ENCODE results near the gene PRRG2. TPM values are rescaled to one million over a fixed set of nuclear protein-coding genes. Genes with fewer than 3 reads are reported as not detected.

Gene PRRG2
- total RNA-seq, 1 donor = 1.4 TPM

GRCh38 chr19:49553451-49554271 is 27.5 kb upstream of the PRRG2 start:
- no peak overlapping the region for H3K4me3 ChIP-seq (ENCODE audit: low read length)
- H3K4me1 ChIP-seq (ENCODE audit: insufficient read depth, low read length) = peaks cover 75% of the 10 kb centered on the region
- H3K27me3 ChIP-seq (ENCODE audit: insufficient read depth, low read length) = no peaks in the 10 kb centered on the region
- no peaks in the 10 kb centered on the region for H3K9me3 ChIP-seq (ENCODE audit: low read depth, low read length)

DNA sequence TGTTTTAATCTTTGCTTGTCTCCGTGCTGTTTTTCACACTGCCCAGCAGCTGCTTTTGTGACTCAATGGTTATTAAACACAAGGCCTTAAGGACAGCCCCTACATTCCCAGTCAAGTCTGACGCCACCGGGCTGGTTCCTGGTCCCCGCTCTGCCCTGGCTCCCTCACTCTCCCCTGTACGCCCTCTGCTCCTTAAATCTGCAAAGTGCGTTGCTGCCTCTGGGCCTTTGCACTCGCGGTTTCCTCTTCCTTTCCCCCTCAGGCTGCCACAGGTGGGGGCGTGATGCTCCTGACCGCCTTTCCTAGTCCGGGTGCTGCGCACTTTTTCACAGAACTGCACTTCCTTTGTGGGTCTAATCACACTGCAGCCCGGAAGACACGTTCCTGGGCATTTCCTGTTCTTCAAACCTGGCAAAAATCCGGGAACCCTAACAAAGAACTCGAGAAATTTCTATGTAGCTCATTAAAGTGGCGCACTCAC is 26.4 kb upstream of the PRRG2 start:
- no peak overlapping the region for H3K4me3 ChIP-seq (ENCODE audit: low read length)
- H3K4me1 ChIP-seq (ENCODE audit: insufficient read depth, low read length) = peaks cover 69% of the 10 kb centered on the region
- no peaks in the 10 kb centered on the region for H3K27me3 ChIP-seq (ENCODE audit: insufficient read depth, low read length)

DNA sequence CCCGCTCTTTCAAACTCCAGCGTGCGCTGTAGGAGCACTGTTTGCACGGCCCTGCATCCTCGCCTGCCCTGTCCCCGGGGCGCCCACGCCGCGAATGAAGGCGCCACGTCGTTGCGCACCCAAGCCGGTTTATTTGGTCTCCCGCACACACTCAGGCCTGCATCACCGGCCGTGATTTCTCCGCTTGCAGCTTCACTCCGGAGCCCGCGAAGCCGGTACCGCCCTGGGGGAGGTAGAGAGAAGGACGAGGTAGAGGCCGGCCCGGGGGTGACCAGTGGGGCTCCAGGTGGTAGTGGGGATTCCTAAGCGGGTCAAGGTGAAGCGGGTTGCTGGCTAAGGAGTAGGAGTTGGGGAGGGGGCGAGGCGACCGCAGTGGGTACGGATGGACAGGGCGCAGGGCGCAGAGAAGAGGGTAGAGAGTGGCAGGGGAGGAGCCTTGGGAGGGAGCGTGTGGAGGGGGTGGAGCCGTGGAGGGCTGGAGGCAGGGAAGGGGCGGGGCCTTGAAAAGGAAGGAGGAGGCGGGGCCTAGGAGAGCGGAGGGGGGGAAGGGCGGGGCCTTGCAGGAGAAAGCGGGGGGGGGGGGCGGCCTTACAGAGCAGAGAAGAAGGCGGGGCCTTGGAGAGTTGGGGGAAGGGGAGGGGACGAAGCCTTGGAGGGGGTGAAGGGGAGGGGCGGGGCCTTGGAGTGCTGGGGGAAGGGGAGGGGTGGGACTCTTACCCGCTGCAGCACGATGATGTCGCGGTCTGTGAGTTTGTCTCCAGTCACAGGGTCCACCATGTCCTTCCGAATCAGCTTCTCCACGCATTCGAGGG is 25.3 kb upstream of the PRRG2 start:
- no peaks in the 10 kb centered on the region for H3K27me3 ChIP-seq (ENCODE audit: insufficient read depth, low read length)
- H3K4me3 ChIP-seq (ENCODE audit: low read length) = no peak overlapping the region
- no peaks in the 10 kb centered on the region for H3K9me3 ChIP-seq (ENCODE audit: low read depth, low read length)
- H3K4me1 ChIP-seq (ENCODE audit: insufficient read depth, low read length) = peaks cover 71% of the 10 kb centered on the region

More for the DNA sequence above, 26.4 kb upstream of the PRRG2 start:
- H3K9me3 ChIP-seq (ENCODE audit: low read depth, low read length) = no peaks in the 10 kb centered on the region

DNA sequence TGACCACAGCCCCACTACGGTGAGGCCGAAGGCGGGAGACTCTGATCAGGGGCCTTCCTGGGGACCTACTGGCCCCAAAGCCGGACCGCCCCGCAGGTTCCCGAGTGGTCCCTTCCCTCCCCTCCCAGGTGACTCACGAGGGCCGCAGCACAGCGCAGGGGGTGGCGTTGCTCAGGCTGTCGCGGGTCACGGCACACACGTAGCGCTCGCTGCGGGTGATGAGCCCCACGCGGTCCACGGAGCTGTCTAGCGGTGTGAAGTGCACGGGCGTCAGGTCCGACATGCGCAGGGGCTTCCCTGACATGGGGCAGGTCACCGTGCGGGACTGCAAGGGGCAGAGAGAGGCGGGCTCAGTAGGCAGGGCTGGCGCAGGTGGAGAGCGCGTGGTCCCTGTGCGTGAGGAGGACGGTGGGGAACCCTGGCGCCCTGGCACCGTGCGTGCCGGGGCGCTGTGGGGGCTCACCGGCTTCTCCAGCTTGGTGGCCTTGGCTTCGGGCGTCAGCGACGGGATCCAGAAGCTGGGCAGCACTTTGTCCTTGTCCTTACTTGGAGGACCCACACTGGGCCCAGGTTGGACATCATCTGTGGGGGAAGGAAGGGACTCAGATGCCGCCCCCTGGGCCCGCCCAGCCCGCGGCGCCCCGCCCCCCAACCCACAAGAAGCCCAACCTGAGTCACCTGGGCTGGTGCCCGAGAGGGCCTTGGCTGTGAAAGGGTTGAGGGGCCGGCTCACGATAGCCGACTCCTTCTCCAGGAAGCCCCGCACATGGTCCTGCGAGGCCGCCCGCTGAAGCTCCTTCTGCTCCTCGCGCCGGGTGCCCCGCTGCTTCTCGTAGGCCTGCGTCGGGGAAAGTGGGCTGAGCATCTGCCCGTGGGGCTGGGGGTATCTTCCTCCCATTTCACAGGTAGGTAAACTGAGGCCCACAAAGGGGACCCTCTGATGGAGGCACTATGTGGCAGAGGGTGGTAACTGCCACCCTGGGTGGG is 24.4 kb upstream of the PRRG2 start:
- H3K9me3 ChIP-seq (ENCODE audit: low read depth, low read length) = no peaks in the 10 kb centered on the region
- H3K27me3 ChIP-seq (ENCODE audit: insufficient read depth, low read length) = no peaks in the 10 kb centered on the region
- peak overlapping the region; percentile 26 for H3K4me3 ChIP-seq (ENCODE audit: low read length)
- peaks cover 75% of the 10 kb centered on the region for H3K4me1 ChIP-seq (ENCODE audit: insufficient read depth, low read length)

- H3K4me1 ChIP-seq (ENCODE audit: insufficient read depth, low read length) = peaks cover 76% of the 10 kb centered on the region
- peak overlapping the region; percentile 45 for H3K4me3 ChIP-seq (ENCODE audit: low read length)
- H3K27me3 ChIP-seq (ENCODE audit: insufficient read depth, low read length) = no peaks in the 10 kb centered on the region
- no peaks in the 10 kb centered on the region for H3K9me3 ChIP-seq (ENCODE audit: low read depth, low read length)
Measured at GRCh38 chr19:49557641-49558325, 23.3 kb upstream of the PRRG2 start.

GRCh38 chr19:49558591-49558990 is 22.5 kb upstream of the PRRG2 start:
- Histone ChIP-seq H3K9me3 (ENCODE audit: low read depth, low read length) (no peaks in the 10 kb centered on the region), H3K4me3 (ENCODE audit: low read length) (peak overlapping the region; percentile 45), H3K4me1 (ENCODE audit: insufficient read depth, low read length) (peaks cover 77% of the 10 kb centered on the region), H3K27me3 (ENCODE audit: insufficient read depth, low read length) (no peaks in the 10 kb centered on the region)

DNA sequence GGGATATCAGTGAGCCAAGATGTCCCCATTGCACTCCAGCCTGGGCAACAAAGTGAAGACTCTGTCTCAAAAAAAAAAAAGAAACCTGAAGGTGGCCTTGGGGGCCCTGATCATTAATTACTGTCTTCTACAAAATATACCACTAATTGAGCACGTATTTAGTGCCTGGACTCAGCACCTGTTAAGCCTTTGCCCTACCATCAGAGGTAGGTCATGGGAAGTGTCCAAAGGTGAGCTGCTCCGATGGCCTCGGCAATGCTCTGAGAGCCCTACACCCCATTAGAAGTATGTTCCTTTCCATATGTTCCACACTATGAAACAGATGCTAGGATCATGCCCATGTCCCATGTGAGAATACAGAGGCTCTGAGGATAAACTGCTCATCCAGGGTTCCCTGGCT is 21.7 kb upstream of the PRRG2 start:
- no peaks in the 10 kb centered on the region for H3K9me3 ChIP-seq (ENCODE audit: low read depth, low read length)
- peak overlapping the region; percentile 45 for H3K4me3 ChIP-seq (ENCODE audit: low read length)
- H3K4me1 ChIP-seq (ENCODE audit: insufficient read depth, low read length) = peaks cover 75% of the 10 kb centered on the region
- H3K27me3 ChIP-seq (ENCODE audit: insufficient read depth, low read length) = no peaks in the 10 kb centered on the region

DNA sequence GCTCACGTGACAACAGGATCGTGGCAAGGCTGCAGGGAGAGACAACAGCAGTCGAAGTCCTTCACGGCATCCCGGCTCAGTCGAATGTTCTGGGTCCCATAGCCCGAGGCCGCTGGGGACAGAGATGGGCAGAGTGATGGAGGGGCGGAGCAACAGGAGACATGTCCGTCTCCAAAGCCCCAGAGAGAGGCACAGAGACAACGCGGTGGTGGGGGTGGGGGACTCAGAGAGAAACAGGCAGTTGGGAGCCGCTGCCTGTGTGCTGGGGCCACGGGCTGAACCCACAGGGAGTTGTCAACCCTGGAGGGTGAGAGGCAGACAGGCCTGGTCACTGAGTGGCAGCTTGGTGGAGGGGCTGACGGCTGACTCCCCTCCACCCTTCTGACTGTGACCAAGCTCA is 21.2 kb upstream of the PRRG2 start:
- H3K27me3 ChIP-seq (ENCODE audit: insufficient read depth, low read length) = no peaks in the 10 kb centered on the region
- H3K4me1 ChIP-seq (ENCODE audit: insufficient read depth, low read length) = peaks cover 75% of the 10 kb centered on the region
- no peaks in the 10 kb centered on the region for H3K9me3 ChIP-seq (ENCODE audit: low read depth, low read length)
- H3K4me3 ChIP-seq (ENCODE audit: low read length) = peak overlapping the region; percentile 45

DNA sequence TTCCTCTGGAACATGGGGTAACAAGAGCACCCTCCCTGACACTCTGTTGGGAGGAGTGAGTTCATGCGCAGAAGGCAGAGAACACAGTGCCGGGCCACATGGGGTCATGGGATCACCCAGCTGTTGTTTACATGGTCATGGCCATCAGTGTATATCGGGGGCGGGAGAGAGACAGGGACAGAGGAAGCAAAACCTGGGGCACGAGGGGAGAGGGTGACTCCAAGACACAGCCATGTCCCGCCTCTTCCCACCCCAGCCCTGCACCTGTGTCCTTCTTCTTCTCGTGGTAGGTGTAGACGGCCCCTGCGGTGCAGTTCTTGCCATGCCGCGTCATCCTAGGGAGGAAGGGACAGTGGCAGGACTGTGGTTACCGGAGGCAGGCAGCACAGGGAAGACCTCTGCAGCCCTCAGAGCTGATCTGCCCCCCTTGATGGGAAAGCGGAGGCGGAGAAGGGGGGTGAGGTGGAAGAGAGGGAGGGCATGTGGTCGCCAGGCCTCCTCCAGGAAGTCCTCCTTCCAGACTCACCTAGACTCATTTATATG is 20.7 kb upstream of the PRRG2 start:
- Histone ChIP-seq H3K27me3 (ENCODE audit: insufficient read depth, low read length) (no peaks in the 10 kb centered on the region), H3K4me1 (ENCODE audit: insufficient read depth, low read length) (peaks cover 75% of the 10 kb centered on the region), H3K9me3 (ENCODE audit: low read depth, low read length) (no peaks in the 10 kb centered on the region), H3K4me3 (ENCODE audit: low read length) (peak overlapping the region; percentile 45)

DNA sequence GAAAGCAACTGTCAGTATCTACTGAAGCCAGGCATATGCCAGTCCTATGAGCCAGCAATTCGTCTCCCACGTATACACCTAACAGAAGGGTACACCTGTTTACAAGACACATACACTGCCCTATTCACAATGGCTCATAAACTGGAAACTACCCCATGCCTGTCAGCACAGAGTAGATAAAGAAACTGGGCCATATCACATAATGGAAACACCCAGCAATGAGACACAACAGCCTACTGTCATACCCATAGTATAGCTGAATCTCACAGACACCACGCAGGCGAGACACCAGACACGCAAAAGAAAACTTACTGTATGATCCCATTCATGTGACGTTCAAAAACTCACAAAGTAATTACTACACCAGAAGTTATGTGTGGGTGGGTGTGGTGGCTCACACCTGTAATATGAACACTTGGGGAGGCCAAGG is 16.5 kb upstream of the PRRG2 start:
- Histone ChIP-seq H3K9me3 (ENCODE audit: low read depth, low read length) (no peaks in the 10 kb centered on the region), H3K27me3 (ENCODE audit: insufficient read depth, low read length) (no peaks in the 10 kb centered on the region), H3K4me1 (ENCODE audit: insufficient read depth, low read length) (peaks cover 93% of the 10 kb centered on the region), H3K4me3 (ENCODE audit: low read length) (no peak overlapping the region)

- H3K27me3 ChIP-seq (ENCODE audit: insufficient read depth, low read length) = no peaks in the 10 kb centered on the region
- H3K4me3 ChIP-seq (ENCODE audit: low read length) = no peak overlapping the region
- H3K4me1 ChIP-seq (ENCODE audit: insufficient read depth, low read length) = peaks cover 93% of the 10 kb centered on the region
- no peaks in the 10 kb centered on the region for H3K9me3 ChIP-seq (ENCODE audit: low read depth, low read length)
Measured at GRCh38 chr19:49565261-49565660, 15.9 kb upstream of the PRRG2 start.

DNA sequence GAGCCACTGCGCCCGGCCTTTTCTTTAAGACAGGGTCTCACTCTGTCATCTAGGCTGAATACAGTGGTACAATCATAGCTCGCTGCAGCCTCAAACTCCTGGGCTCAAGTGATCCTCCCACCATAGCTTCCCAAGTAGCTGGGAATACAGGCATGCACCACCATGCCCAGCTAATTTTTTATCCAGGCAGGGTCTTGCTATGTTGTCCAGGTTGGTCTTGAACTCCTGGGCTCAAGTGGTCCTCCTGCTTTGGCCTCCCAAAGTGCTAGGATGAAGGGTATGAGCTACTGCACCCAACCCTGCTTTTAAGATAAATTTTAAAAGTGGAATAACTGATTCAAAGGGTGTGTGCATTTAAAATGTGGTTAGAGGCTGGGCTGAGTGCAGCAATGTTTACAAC is 14.8 kb upstream of the PRRG2 start:
- no peaks in the 10 kb centered on the region for H3K27me3 ChIP-seq (ENCODE audit: insufficient read depth, low read length)
- peaks cover 93% of the 10 kb centered on the region for H3K4me1 ChIP-seq (ENCODE audit: insufficient read depth, low read length)
- H3K4me3 ChIP-seq (ENCODE audit: low read length) = no peak overlapping the region
- no peaks in the 10 kb centered on the region for H3K9me3 ChIP-seq (ENCODE audit: low read depth, low read length)

DNA sequence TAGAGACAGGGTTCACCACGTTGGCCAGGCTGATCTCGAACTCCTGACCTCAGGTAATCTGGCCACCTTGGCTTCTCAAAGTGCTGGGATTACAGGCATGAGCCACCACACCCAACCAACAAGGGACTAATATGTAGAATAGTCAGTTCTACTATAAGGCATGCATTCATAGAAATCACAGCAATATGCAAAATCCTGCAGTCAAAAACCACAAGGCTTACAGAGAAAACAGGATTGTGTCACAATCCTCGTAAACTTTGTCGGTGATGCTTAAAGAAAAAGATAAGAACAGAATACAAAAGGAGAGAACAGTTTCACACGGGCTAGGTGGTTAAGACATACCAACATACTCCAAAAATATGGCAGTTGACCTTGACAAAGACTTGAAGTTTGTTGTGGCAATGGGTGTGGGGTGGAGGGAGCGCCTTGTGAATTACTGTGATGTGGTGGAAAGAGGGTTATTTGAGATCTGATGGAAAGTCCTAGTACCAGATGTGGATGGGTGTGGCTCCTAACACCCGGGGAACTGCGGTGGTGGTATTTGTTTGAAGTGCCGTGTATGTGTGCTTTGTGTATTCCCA is 13.2 kb upstream of the PRRG2 start:
- peaks cover 79% of the 10 kb centered on the region for H3K4me1 ChIP-seq (ENCODE audit: insufficient read depth, low read length)
- H3K4me3 ChIP-seq (ENCODE audit: low read length) = no peak overlapping the region
- no peaks in the 10 kb centered on the region for H3K9me3 ChIP-seq (ENCODE audit: low read depth, low read length)
- no peaks in the 10 kb centered on the region for H3K27me3 ChIP-seq (ENCODE audit: insufficient read depth, low read length)

Data from mononuclear cell (primary cell).